Measurements from ENCODE around the gene SHH.

Gene SHH

GRCh38 chr7:155860840-155861479 is 48.7 kb upstream of the SHH start (continued):
- TF ChIP-seq ZNF398 (tag by site-specific recombination; IDR thresholded peaks at IDR 0.05) (peak; percentile 43), ZNF626 (tag by site-specific recombination; IDR thresholded peaks at IDR 0.05) (no peak), ZNF518A (tag by site-specific recombination; conservative IDR thresholded peaks at IDR 0.05; ENCODE audit: low read depth) (no peak), ZBTB11 (tag by site-specific recombination; conservative IDR thresholded peaks at IDR 0.05; ENCODE audit: low read depth) (no peak), ZSCAN18 (tag by site-specific recombination; IDR thresholded peaks at IDR 0.05) (no peak), PBX3 (CRISPR knock-in tag; IDR thresholded peaks at IDR 0.05) (no peak), HOXC10 (CRISPR knock-in tag; IDR thresholded peaks at IDR 0.05) (no peak), ZBTB6 (tag by site-specific recombination; IDR thresholded peaks at IDR 0.05) (no peak), HOXD13 (CRISPR knock-in tag; IDR thresholded peaks at IDR 0.05; ENCODE audit: borderline replicate concordance) (no peak), ZNF837 (tag by site-specific recombination; IDR thresholded peaks at IDR 0.05) (no peak), ZNF114 (tag by site-specific recombination; IDR thresholded peaks at IDR 0.05) (no peak), OVOL3 (tag by site-specific recombination; IDR thresholded peaks at IDR 0.05) (no peak), ZNF311 (tag by site-specific recombination; IDR thresholded peaks at IDR 0.05; ENCODE audit: borderline replicate concordance) (no peak), ZBTB17 (tag by site-specific recombination; IDR thresholded peaks at IDR 0.05) (no peak; the same call in 1 of the 2 replicates)
